Mucosa of rectum (tissue), 2 donors: ENCODE results near the gene SLC24A4.

Experiments
- H3K27ac ChIP-seq, 2 donors: one replicate each; pipeline ENCODE4 v1.7.0; 2013; ENCODE audit warnings: inconsistent platforms in 2 of 2, low read depth in 2 of 2, low read length in 2 of 2
- H3K27me3 ChIP-seq, 2 donors: one replicate each; pipeline ENCODE4 v1.7.0; 2013; ENCODE audit warnings: low read length in 2 of 2; ENCODE audit not compliant: control insufficient read depth in 2 of 2, insufficient read depth in 2 of 2
- H3K36me3 ChIP-seq, 2 donors: one replicate each; pipeline ENCODE4 v1.7.0; 2013; ENCODE audit warnings: low read length in 2 of 2; ENCODE audit not compliant: control insufficient read depth in 2 of 2, insufficient read depth in 2 of 2
- H3K4me1 ChIP-seq, 2 donors: one replicate each; pipeline ENCODE4 v1.7.0; 2013; ENCODE audit warnings: low read length in 2 of 2, mild to moderate bottlenecking in 1 of 2; ENCODE audit not compliant: control insufficient read depth in 2 of 2, insufficient read depth in 2 of 2
- H3K4me3 ChIP-seq, 2 donors: one replicate each; pipeline ENCODE4 v1.7.0; 2013; ENCODE audit warnings: low read length in 2 of 2
- H3K9ac ChIP-seq, 2 donors: one replicate each; pipeline ENCODE4 v1.7.0; 2013; ENCODE audit warnings: low read length in 2 of 2, low read depth in 1 of 2, mild to moderate bottlenecking in 1 of 2
- H3K9me3 ChIP-seq, 2 donors: one replicate each; pipeline ENCODE4 v1.7.0; 2013; ENCODE audit warnings: low read length in 2 of 2; ENCODE audit not compliant: control insufficient read depth in 2 of 2
- donor health status: healthy.
- donor health status: Normal muscosa, but diverticular disease.

The SLC24A4 gene

GRCh38 chr14:92502541-92503286 lies 179.7 kb downstream of the SLC24A4 start:
- no peak overlapping the region for H3K27ac ChIP-seq
- H3K9me3 ChIP-seq = no peaks in the 10 kb centered on the region
- no peak overlapping the region for H3K9ac ChIP-seq
- H3K4me1 ChIP-seq = peaks cover 11 to 13% of the 10 kb centered on the region in 2 donors
- no peak overlapping the region for H3K4me3 ChIP-seq
- H3K36me3 ChIP-seq = no peaks in the 10 kb centered on the region
- H3K27me3 ChIP-seq = no peaks in the 10 kb centered on the region

DNA sequence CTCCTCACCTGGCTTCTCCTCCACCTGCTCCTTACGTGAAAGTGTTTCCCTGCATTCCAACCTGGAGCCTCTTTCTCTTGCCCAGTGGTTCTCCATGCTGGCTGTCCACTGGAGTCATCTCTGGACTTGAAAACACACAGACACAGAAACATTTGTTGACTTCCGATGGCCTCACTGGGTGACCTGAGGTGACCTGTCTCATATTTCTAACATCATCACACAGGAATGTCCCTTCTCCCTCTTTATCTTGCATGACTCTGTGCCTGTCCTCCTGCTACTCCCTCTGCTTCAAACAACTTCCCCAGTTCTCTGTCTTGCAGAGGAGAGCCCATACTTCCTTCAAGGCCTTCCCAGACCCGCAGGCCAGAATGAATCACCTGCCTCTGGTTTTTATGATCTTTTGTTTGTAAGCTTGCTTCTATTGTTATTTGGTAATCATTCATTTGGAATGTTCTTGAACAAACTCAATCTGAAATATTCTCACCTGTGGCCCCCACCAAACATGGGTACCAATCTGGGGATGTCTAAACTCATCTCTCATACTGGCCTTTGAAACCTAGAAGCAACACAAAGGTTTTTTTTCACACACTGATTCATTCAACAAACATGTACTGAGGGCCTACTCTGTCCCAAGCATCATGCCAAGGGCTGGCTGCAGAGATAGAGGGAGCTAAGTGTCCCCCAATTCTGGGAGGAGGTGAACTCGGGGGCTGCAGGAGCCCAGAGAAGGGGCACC lies 181.0 kb downstream of the SLC24A4 start:
- no peaks in the 10 kb centered on the region for H3K9me3 ChIP-seq
- no peaks in the 10 kb centered on the region for H3K36me3 ChIP-seq
- no peak overlapping the region for H3K27ac ChIP-seq
- H3K4me3 ChIP-seq = no peak overlapping the region
- no peak overlapping the region for H3K9ac ChIP-seq
- H3K27me3 ChIP-seq = no peaks in the 10 kb centered on the region
- peaks cover 11 to 13% of the 10 kb centered on the region in 2 donors for H3K4me1 ChIP-seq

GRCh38 chr14:92505826-92506225 lies 182.9 kb downstream of the SLC24A4 start:
- no peak overlapping the region for H3K4me3 ChIP-seq
- no peaks in the 10 kb centered on the region for H3K9me3 ChIP-seq
- no peaks in the 10 kb centered on the region for H3K27me3 ChIP-seq
- no peak overlapping the region for H3K27ac ChIP-seq
- H3K4me1 ChIP-seq = peaks cover 11 to 13% of the 10 kb centered on the region in 2 donors
- H3K36me3 ChIP-seq = no peaks in the 10 kb centered on the region
- H3K9ac ChIP-seq = no peak overlapping the region

DNA sequence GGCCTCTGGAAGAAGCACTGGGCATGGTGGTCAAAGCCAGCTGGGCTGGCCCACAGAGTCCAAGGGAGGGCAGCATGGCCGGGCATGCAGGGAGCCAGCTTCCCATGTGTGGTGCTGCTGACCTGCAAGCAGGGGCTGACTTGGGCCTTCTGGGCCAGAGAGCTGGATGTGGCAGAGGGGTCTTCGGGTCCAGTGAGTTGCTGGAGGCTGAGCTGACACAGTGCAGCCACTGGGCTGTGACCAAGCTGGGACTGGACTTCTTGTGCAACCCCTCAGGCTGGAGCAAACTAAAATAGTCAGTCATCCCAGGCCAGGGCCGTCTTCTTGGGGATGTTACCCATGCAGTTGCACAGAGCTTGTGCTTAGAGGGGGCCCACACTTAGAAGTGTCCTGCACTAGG lies 183.3 kb downstream of the SLC24A4 start:
- Histone ChIP-seq H3K9me3 (no peaks in the 10 kb centered on the region), H3K9ac (no peak overlapping the region), H3K4me1 (peaks cover 13 to 14% of the 10 kb centered on the region in 2 donors), H3K36me3 (no peaks in the 10 kb centered on the region), H3K27me3 (no peaks in the 10 kb centered on the region), H3K4me3 (no peak overlapping the region), H3K27ac (no peak overlapping the region)

- Histone ChIP-seq H3K4me3 (no peak overlapping the region), H3K9me3 (no peaks in the 10 kb centered on the region), H3K36me3 (no peaks in the 10 kb centered on the region), H3K27me3 (no peaks in the 10 kb centered on the region), H3K4me1 (peaks cover 13 to 21% of the 10 kb centered on the region in 2 donors), H3K9ac (peak overlapping the region in 1 of 2 donors; percentile 8), H3K27ac (peak overlapping the region; percentile 60 to 65)
These were observed 184.3 kb downstream of the SLC24A4 start for GRCh38 chr14:92507174-92507768.

DNA sequence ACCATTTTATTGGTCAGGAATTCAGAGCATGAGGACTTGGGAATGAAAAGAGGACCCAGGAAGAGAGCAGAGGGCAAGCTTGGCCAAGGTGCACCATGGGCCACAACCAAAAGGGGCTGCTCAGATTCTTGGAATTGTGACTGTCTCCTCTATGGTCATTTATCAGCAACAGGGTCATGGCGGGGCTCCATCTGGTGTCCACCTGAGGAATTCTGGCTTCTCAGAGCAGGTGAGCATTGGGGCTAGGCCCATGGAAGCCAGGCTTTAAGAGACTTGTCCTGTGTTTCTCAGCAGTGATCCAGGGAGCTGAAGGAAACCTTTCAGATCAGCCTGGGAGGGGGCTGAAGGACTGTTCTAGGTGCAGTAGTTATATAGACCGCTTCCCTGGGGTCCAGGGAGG lies 188.0 kb downstream of the SLC24A4 start:
- H3K27me3 ChIP-seq = no peaks in the 10 kb centered on the region
- peak overlapping the region in 1 of 2 donors; percentile 5 for H3K27ac ChIP-seq
- peak overlapping the region in 1 of 2 donors; percentile 23 for H3K9ac ChIP-seq
- H3K36me3 ChIP-seq = no peaks in the 10 kb centered on the region
- H3K4me1 ChIP-seq = peaks cover 21 to 33% of the 10 kb centered on the region in 2 donors
- no peak overlapping the region for H3K4me3 ChIP-seq
- H3K9me3 ChIP-seq = no peaks in the 10 kb centered on the region

GRCh38 chr14:92511453-92512238 lies 188.7 kb downstream of the SLC24A4 start:
- Histone ChIP-seq H3K27ac (peak overlapping the region in 1 of 2 donors; percentile 5), H3K4me3 (no peak overlapping the region), H3K27me3 (no peaks in the 10 kb centered on the region)

GRCh38 chr14:92512807-92513203 lies 189.8 kb downstream of the SLC24A4 start:
- peaks cover 8 to 21% of the 10 kb centered on the region in 2 donors for H3K4me1 ChIP-seq
- H3K27ac ChIP-seq = peak overlapping the region; percentile 49 to 83
- no peaks in the 10 kb centered on the region for H3K36me3 ChIP-seq
- H3K4me3 ChIP-seq = peak overlapping the region; percentile 73 to 82
- peak overlapping the region; percentile 58 to 71 for H3K9ac ChIP-seq
- H3K9me3 ChIP-seq = no peaks in the 10 kb centered on the region
- no peaks in the 10 kb centered on the region for H3K27me3 ChIP-seq

More at GRCh38 chr14:92511453-92512238, 188.7 kb downstream of the SLC24A4 start:
- Histone ChIP-seq H3K36me3 (no peaks in the 10 kb centered on the region), H3K9ac (peak overlapping the region in 1 of 2 donors; percentile 23), H3K9me3 (no peaks in the 10 kb centered on the region), H3K4me1 (peaks cover 17 to 31% of the 10 kb centered on the region in 2 donors)

- H3K27me3 ChIP-seq = no peaks in the 10 kb centered on the region
- H3K27ac ChIP-seq = peak within 1 kb of the TSS; percentile 49 to 83
- peak within 1 kb of the TSS; percentile 73 to 82 for H3K4me3 ChIP-seq
- peaks cover 12 to 21% of the 10 kb centered on the region in 2 donors for H3K4me1 ChIP-seq
- no peaks in the 10 kb centered on the region for H3K36me3 ChIP-seq
- H3K9me3 ChIP-seq = no peaks in the 10 kb centered on the region
- H3K9ac ChIP-seq = peak within 1 kb of the TSS; percentile 71 to 84
These were observed 190.4 kb downstream of the SLC24A4 start, which contains the start of gene RIN3 for GRCh38 chr14:92513204-92513965. Gene RIN3, plus strand, starts transcription at chr14:92513781. Its CDS starts 152 bp downstream, at chr14:92513933.
